ENCODE measurements around the gene LCN15. TPM values are rescaled to one million over a fixed set of nuclear protein-coding genes. Genes with fewer than 3 reads are reported as not detected.

LCN15 gene
- total RNA-seq, 2 experiments from 2014 or later: not detected

DNA sequence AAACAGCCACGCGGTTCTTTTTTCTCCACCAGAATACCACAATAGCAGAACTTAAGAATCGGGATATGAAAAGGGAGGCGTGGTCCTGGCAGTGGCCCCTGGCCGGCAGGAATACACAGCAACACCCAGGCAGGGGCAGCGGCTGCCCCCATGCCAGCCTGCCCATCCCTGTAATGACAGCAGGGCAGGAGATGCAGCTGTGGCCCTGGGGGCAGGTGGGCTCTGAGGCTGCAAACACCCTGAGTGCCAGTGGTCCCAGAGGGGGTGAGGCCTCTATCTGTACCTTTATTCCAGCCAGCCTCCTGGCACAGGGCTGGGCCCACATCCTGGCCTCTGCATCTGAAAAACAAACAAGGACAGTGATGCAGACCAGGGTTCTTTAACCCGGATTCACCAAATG, 39.5 kb downstream of the LCN15 start:
- H3K4me3 ChIP-seq (ENCODE audit: low read length): no peak overlapping the region
- Mint-ChIP-seq H3K4me3 (no peak overlapping the region), H3K36me3 (ENCODE audit: low read depth) (peaks cover 54% of the 10 kb centered on the region), H3K27ac (no peak overlapping the region), H3K9me3 (no peaks in the 10 kb centered on the region), H3K4me1 (ENCODE audit: low read depth) (peaks cover 24% of the 10 kb centered on the region), H3K27me3 (peaks cover 7% of the 10 kb centered on the region)
- no peak overlapping the region for H3K27ac ChIP-seq (ENCODE audit: low read depth in 1 of 2, low read length in 2 of 2)
- H3K27me3 ChIP-seq (ENCODE audit: control insufficient read depth in 1 of 2, insufficient read depth in 2 of 2, low read length in 2 of 2): no peaks in the 10 kb centered on the region
- H3K9me3 ChIP-seq (ENCODE audit: control insufficient read depth in 1 of 2, insufficient read depth in 1 of 2, low read length in 2 of 2): no peaks in the 10 kb centered on the region
- CTCF ChIA-PET: no interaction called here
- POLR2A ChIA-PET: no interaction called here
- no peak for ATAC-seq (ENCODE audit: poor library complexity)
- peaks cover 40% of the 10 kb centered on the region for H3K4me1 ChIP-seq (ENCODE audit: insufficient read depth, low read length)
- TF ChIP-seq, protein P1, sequence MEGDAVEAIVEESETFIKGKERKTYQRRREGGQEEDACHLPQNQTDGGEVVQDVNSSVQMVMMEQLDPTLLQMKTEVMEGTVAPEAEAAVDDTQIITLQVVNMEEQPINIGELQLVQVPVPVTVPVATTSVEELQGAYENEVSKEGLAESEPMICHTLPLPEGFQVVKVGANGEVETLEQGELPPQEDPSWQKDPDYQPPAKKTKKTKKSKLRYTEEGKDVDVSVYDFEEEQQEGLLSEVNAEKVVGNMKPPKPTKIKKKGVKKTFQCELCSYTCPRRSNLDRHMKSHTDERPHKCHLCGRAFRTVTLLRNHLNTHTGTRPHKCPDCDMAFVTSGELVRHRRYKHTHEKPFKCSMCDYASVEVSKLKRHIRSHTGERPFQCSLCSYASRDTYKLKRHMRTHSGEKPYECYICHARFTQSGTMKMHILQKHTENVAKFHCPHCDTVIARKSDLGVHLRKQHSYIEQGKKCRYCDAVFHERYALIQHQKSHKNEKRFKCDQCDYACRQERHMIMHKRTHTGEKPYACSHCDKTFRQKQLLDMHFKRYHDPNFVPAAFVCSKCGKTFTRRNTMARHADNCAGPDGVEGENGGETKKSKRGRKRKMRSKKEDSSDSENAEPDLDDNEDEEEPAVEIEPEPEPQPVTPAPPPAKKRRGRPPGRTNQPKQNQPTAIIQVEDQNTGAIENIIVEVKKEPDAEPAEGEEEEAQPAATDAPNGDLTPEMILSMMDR (IDR thresholded peaks at IDR 0.05): no peak
- intact Hi-C loops (cut with DNase I, micrococcal nuclease): loop anchor here in 1 of 2 experiments (5.0 kb wide), 1 partner anchor 177 kb away; the partner anchor contains the start of gene NOTCH1
- DNase-seq: no peak
- peaks cover 54% of the 10 kb centered on the region for H3K36me3 ChIP-seq (ENCODE audit: insufficient read depth, low read length)

DNA sequence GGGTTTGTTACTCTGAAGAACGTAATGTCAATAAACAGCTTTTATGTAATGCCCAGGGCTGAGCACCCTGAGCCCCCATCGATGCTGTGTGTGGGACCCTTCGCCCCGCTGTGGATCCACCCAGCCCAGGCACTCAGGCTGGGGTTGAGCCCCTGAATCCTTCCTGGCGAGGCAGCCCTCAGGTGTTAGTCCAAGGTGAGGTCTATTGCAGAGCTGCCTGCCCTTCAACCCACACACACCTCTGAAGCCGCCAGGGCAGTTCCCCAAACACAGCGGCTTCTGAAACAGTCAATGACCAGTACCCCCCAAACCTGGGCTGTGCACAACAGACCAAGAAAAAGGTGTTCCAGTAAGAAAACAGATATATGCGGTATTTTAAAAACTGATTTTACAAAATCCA, 40.3 kb downstream of the LCN15 start:
- ChIA-PET CTCF (no interaction called here), POLR2A (interaction anchor here (2.6 kb wide), 1 partner anchor 10 kb away, joined by 10 read pairs; no protein-coding TSS in a partner anchor)
- DNase-seq: no peak
- intact Hi-C loops (cut with DNase I, micrococcal nuclease): no loop called here
- Histone ChIP-seq H3K4me1 (ENCODE audit: insufficient read depth, low read length) (peaks cover 43% of the 10 kb centered on the region), H3K9me3 (ENCODE audit: control insufficient read depth in 1 of 2, insufficient read depth in 1 of 2, low read length in 2 of 2) (no peaks in the 10 kb centered on the region), H3K36me3 (ENCODE audit: insufficient read depth, low read length) (peaks cover 54% of the 10 kb centered on the region), H3K27ac (ENCODE audit: low read depth in 1 of 2, low read length in 2 of 2) (no peak overlapping the region), H3K27me3 (ENCODE audit: control insufficient read depth in 1 of 2, insufficient read depth in 2 of 2, low read length in 2 of 2) (no peaks in the 10 kb centered on the region), H3K4me3 (ENCODE audit: low read length) (no peak overlapping the region)
- Mint-ChIP-seq H3K9me3 (no peaks in the 10 kb centered on the region), H3K4me3 (peak overlapping the region; percentile 35), H3K36me3 (ENCODE audit: low read depth) (peaks cover 54% of the 10 kb centered on the region), H3K4me1 (ENCODE audit: low read depth) (peaks cover 24% of the 10 kb centered on the region), H3K27me3 (peaks cover 7% of the 10 kb centered on the region), H3K27ac (peak overlapping the region; percentile 9)
- TF ChIP-seq, protein P1 (IDR thresholded peaks at IDR 0.05): no peak
- no peak for ATAC-seq (ENCODE audit: poor library complexity)

DNA sequence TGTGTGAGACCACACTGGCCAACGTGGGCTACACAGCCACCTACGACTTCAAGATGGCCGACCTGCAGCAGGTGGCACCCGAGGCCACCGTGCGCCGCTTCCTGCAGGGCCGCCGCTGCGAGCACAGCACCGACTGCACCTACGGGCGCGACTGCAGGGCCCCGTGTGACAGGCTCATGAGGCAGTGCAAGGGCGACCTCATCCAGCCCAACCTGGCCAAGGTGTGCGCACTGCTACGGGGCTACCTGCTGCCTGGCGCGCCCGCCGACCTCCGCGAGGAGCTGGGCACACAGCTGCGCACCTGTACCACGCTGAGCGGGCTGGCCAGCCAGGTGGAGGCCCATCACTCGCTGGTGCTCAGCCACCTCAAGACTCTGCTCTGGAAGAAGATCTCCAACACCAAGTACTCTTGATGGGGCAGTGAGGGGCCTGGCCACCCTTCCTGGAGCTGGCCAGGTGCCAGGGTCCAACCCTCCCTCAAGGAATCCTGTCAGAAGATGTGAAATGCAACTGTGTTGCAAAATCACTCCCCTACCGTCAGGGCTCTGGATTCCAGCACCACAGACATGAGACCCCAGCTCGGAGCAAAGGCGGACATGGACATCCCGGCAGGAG, 40.8 kb downstream of the LCN15 start:
- DNase-seq (peak in 1 of 14 experiments; percentile 37), ATAC-seq (ENCODE audit: poor library complexity) (no peak)
- no peaks in the 10 kb centered on the region for H3K27me3 ChIP-seq (ENCODE audit: control insufficient read depth in 1 of 2, insufficient read depth in 2 of 2, low read length in 2 of 2)
- H3K4me3 ChIP-seq (ENCODE audit: low read length): no peak overlapping the region
- intact Hi-C loops (cut with DNase I, micrococcal nuclease): no loop called here
- peaks cover 42% of the 10 kb centered on the region for H3K4me1 ChIP-seq (ENCODE audit: insufficient read depth, low read length)
- H3K36me3 ChIP-seq (ENCODE audit: insufficient read depth, low read length): peaks cover 54% of the 10 kb centered on the region
- Mint-ChIP-seq H3K27me3 (peaks cover 7% of the 10 kb centered on the region), H3K4me3 (peak overlapping the region; percentile 11), H3K36me3 (ENCODE audit: low read depth) (peaks cover 54% of the 10 kb centered on the region), H3K9me3 (no peaks in the 10 kb centered on the region), H3K4me1 (ENCODE audit: low read depth) (peaks cover 24% of the 10 kb centered on the region), H3K27ac (peak overlapping the region; percentile 9)
- no peak overlapping the region for H3K27ac ChIP-seq (ENCODE audit: low read depth in 1 of 2, low read length in 2 of 2)
- no peaks in the 10 kb centered on the region for H3K9me3 ChIP-seq (ENCODE audit: control insufficient read depth in 1 of 2, insufficient read depth in 1 of 2, low read length in 2 of 2)
- POLR2A ChIA-PET: interaction anchor here (2.6 kb wide), 1 partner anchor 9 kb away, joined by 10 read pairs; no protein-coding TSS in a partner anchor
- TF ChIP-seq, protein P1 (IDR thresholded peaks at IDR 0.05): no peak
- CTCF ChIA-PET: no interaction called here
